ENCODE results near the gene ARPC5L. TPM values are rescaled to one million over a fixed set of nuclear protein-coding genes. Genes with fewer than 3 reads are reported as not detected.
A peak's percentile ranks its signal among the peaks of the same experiment; 100 is the strongest.
"Not testable (repeated sequence)": the region's sequence is repeated elsewhere in the genome, so short reads cannot be mapped to it uniquely, and the experiment has no call there.

Gene ARPC5L
- total and polyA plus RNA-seq, 2 experiments from 2014 or later = 35.9 to 87.3 TPM

DNA sequence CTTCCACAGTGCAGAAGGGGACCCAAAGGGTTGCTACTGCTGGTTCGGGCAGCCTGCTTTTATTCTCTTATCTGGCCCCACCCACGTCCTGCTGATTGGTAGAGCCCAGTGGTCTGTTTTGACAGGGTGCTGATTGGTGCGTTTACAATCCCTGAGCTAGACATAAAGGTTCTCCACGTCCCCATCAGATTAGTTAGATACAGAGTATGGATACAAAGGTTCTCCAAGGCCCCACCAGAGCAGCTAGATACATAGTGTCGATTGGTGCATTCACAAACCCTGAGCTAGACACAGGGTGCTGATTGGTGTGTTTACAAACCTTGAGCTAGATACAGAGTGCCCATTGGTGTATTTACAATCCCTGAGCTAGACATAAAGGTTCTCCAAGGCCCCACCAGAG, 23.8 kb upstream of the ARPC5L start:
- H3K27me3 Mint-ChIP-seq (ENCODE audit: insufficient read depth, low read depth, poor library complexity); H3K4me1 ChIP-seq (ENCODE audit: insufficient read depth); H3K9me2 ChIP-seq (ENCODE audit: insufficient read depth); H2AFZ ChIP-seq; H3K27ac Mint-ChIP-seq; H3K27me3 ChIP-seq (ENCODE audit: insufficient read depth); H3K4me2 ChIP-seq; H3K27ac ChIP-seq (ENCODE audit: low read depth); H3K36me3 ChIP-seq (ENCODE audit: insufficient read depth); H3K9me3 Mint-ChIP-seq; H4K20me1 ChIP-seq (replicated peaks; ENCODE audit: insufficient read depth); H3F3A ChIP-seq (replicated peaks; ENCODE audit: low read depth); ATAC-seq; H3K79me2 ChIP-seq (replicated peaks; ENCODE audit: insufficient read depth); H3K4me3 ChIP-seq; H3K36me3 Mint-ChIP-seq (ENCODE audit: low read depth); DNase-seq (ENCODE audit: low spot score); H3K4me3 Mint-ChIP-seq: not testable (repeated sequence)
- H3K4me1 Mint-ChIP-seq = peaks cover 13% of the 10 kb centered on the region; the same call in 2 of the 3 replicates

DNA sequence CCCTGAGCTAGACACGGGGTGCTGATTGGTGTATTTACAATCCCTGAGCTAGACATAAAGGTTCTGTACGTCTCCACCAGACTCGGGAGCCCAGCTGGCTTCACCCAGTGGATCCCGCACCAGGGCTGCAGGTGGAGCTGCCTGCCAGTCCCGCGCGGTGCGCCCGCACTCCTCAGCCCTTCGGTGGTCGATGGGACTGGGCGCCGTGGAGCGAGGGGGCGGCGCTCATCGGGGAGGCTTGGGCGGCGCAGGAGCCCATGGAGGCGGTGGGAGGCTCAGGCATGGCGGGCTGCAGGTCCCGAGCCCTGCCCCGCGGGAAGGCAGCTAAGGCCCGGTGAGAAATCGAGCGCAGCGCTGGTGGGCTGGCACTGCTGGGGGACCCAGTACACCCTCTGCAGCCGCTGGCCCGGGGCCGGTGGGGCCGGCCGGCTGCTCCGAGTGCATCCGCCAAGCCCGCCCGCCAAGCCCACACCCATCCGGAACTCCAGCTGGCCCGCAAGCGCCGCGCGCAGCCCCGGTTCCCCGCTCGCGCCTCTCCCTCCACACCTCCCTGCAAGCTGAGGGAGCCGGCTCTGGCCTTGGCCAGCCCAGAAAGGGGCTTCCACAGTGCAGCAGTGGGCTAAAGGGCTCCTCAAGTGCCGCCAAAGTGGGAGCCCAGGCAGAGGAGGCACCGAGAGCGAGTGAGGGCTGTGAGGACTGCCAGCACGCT, 23.2 kb upstream of the ARPC5L start:
- Histone ChIP-seq H2AFZ (peak overlapping the region; percentile 52), H3K4me2 (peak overlapping the region; percentile 66; the same call in 1 of the 2 replicates), H3K4me3 (peak overlapping the region; percentile 44; the same call in 1 of the 2 replicates)
- not testable (repeated sequence) for H3K36me3 Mint-ChIP-seq (ENCODE audit: low read depth); H3K27me3 Mint-ChIP-seq (ENCODE audit: insufficient read depth, low read depth, poor library complexity); H4K20me1 ChIP-seq (replicated peaks; ENCODE audit: insufficient read depth); H3K27ac ChIP-seq (ENCODE audit: low read depth); H3K9me2 ChIP-seq (ENCODE audit: insufficient read depth); H3K27me3 ChIP-seq (ENCODE audit: insufficient read depth); H3K27ac Mint-ChIP-seq; H3K4me3 Mint-ChIP-seq; DNase-seq (ENCODE audit: low spot score); H3F3A ChIP-seq (replicated peaks; ENCODE audit: low read depth); H3K36me3 ChIP-seq (ENCODE audit: insufficient read depth); H3K79me2 ChIP-seq (replicated peaks; ENCODE audit: insufficient read depth); H3K4me1 ChIP-seq (ENCODE audit: insufficient read depth); H3K9me3 Mint-ChIP-seq
- peaks cover 13% of the 10 kb centered on the region; the same call in 2 of the 3 replicates for H3K4me1 Mint-ChIP-seq
- ATAC-seq = peak; percentile 6; the same call in 1 of the 3 replicates

DNA sequence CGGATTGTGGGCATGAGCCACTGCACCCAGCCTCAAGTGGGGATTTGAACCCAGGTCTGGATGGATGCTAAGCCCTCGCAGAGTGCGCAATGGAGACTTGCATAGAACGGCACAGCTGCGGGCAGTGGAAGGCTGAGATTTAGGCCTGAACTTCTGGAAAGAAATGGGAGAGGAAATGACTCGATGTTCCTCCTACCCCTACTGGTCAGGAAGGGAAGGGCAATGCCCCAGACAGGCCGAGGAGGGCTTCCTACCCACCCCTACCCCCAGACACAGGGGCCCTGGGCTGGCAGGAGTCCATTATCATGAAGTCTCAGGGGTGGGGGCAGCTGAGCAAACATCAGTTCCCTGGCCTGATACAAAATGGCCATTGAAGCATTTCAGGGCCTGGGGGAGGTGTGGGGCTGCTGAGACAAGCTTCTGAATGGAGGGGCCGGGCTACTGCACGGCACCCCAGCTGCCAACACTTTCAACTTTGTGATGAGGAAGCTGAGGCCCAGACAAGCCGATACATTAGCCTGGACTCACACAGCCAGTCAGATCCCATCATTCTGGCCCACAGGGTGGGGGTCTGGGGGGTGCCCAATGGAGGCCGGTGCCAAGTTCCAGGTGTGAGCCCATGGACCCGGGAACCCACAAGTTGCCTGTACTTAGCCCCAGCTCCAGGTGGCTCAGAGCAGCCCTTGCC, 22.2 kb upstream of the ARPC5L start:
- ATAC-seq (peak; percentile 93), DNase-seq (ENCODE audit: low spot score) (peak; percentile 89)
- no peaks in the 10 kb centered on the region for H3K36me3 ChIP-seq (ENCODE audit: insufficient read depth)
- no peak overlapping the region for H3K4me2 ChIP-seq
- no peaks in the 10 kb centered on the region for H3K4me1 ChIP-seq (ENCODE audit: insufficient read depth)
- no peak overlapping the region for H3K4me3 ChIP-seq
- H4K20me1 ChIP-seq (replicated peaks; ENCODE audit: insufficient read depth) = no peaks in the 10 kb centered on the region
- H3K9me2 ChIP-seq (ENCODE audit: insufficient read depth) = no peaks in the 10 kb centered on the region
- H2AFZ ChIP-seq = peak overlapping the region; percentile 52
- no peaks in the 10 kb centered on the region for H3K27me3 ChIP-seq (ENCODE audit: insufficient read depth)
- no peaks in the 10 kb centered on the region for H3K9me3 Mint-ChIP-seq
- H3K36me3 Mint-ChIP-seq (ENCODE audit: low read depth) = no peaks in the 10 kb centered on the region
- TF ChIP-seq EZH2phosphoT487 (IDR thresholded peaks at IDR 0.05; ENCODE audit: unreplicated experiment) (no peak), JUNB (IDR thresholded peaks at IDR 0.05; ENCODE audit: unreplicated experiment) (no peak), STAT1 (IDR thresholded peaks at IDR 0.05; ENCODE audit: unreplicated experiment) (no peak)
- TF ChIP-seq, protein P1, sequence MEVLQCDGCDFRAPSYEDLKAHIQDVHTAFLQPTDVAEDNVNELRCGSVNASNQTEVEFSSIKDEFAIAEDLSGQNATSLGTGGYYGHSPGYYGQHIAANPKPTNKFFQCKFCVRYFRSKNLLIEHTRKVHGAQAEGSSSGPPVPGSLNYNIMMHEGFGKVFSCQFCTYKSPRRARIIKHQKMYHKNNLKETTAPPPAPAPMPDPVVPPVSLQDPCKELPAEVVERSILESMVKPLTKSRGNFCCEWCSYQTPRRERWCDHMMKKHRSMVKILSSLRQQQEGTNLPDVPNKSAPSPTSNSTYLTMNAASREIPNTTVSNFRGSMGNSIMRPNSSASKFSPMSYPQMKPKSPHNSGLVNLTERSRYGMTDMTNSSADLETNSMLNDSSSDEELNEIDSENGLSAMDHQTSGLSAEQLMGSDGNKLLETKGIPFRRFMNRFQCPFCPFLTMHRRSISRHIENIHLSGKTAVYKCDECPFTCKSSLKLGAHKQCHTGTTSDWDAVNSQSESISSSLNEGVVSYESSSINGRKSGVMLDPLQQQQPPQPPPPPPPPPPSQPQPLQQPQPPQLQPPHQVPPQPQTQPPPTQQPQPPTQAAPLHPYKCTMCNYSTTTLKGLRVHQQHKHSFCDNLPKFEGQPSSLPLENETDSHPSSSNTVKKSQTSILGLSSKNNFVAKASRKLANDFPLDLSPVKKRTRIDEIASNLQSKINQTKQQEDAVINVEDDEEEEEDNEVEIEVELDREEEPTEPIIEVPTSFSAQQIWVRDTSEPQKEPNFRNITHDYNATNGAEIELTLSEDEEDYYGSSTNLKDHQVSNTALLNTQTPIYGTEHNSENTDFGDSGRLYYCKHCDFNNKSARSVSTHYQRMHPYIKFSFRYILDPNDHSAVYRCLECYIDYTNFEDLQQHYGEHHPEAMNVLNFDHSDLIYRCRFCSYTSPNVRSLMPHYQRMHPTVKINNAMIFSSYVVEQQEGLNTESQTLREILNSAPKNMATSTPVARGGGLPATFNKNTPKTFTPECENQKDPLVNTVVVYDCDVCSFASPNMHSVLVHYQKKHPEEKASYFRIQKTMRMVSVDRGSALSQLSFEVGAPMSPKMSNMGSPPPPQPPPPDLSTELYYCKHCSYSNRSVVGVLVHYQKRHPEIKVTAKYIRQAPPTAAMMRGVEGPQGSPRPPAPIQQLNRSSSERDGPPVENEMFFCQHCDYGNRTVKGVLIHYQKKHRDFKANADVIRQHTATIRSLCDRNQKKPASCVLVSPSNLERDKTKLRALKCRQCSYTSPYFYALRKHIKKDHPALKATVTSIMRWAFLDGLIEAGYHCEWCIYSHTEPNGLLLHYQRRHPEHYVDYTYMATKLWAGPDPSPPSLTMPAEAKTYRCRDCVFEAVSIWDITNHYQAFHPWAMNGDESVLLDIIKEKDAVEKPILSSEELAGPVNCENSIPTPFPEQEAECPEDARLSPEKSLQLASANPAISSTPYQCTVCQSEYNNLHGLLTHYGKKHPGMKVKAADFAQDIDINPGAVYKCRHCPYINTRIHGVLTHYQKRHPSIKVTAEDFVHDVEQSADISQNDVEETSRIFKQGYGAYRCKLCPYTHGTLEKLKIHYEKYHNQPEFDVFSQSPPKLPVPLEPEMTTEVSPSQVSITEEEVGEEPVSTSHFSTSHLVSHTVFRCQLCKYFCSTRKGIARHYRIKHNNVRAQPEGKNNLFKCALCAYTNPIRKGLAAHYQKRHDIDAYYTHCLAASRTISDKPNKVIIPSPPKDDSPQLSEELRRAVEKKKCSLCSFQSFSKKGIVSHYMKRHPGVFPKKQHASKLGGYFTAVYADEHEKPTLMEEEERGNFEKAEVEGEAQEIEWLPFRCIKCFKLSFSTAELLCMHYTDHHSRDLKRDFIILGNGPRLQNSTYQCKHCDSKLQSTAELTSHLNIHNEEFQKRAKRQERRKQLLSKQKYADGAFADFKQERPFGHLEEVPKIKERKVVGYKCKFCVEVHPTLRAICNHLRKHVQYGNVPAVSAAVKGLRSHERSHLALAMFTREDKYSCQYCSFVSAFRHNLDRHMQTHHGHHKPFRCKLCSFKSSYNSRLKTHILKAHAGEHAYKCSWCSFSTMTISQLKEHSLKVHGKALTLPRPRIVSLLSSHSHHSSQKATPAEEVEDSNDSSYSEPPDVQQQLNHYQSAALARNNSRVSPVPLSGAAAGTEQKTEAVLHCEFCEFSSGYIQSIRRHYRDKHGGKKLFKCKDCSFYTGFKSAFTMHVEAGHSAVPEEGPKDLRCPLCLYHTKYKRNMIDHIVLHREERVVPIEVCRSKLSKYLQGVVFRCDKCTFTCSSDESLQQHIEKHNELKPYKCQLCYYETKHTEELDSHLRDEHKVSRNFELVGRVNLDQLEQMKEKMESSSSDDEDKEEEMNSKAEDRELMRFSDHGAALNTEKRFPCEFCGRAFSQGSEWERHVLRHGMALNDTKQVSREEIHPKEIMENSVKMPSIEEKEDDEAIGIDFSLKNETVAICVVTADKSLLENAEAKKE (CRISPR knock-in tag; IDR thresholded peaks at IDR 0.05) = no peak
- TF ChIP-seq, protein P2, sequence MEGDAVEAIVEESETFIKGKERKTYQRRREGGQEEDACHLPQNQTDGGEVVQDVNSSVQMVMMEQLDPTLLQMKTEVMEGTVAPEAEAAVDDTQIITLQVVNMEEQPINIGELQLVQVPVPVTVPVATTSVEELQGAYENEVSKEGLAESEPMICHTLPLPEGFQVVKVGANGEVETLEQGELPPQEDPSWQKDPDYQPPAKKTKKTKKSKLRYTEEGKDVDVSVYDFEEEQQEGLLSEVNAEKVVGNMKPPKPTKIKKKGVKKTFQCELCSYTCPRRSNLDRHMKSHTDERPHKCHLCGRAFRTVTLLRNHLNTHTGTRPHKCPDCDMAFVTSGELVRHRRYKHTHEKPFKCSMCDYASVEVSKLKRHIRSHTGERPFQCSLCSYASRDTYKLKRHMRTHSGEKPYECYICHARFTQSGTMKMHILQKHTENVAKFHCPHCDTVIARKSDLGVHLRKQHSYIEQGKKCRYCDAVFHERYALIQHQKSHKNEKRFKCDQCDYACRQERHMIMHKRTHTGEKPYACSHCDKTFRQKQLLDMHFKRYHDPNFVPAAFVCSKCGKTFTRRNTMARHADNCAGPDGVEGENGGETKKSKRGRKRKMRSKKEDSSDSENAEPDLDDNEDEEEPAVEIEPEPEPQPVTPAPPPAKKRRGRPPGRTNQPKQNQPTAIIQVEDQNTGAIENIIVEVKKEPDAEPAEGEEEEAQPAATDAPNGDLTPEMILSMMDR (conservative IDR thresholded peaks at IDR 0.05; ENCODE audit: low read depth in 2 of 2) = peak; percentile 66 to 67
- peak overlapping the region; percentile 67; the same call in 1 of the 2 replicates for H3K27ac Mint-ChIP-seq
- no peaks in the 10 kb centered on the region for H3K79me2 ChIP-seq (replicated peaks; ENCODE audit: insufficient read depth)
- H3K27me3 Mint-ChIP-seq (ENCODE audit: insufficient read depth, low read depth, poor library complexity) = peaks cover 2% of the 10 kb centered on the region
- peaks cover 13% of the 10 kb centered on the region; the same call in 2 of the 3 replicates for H3K4me1 Mint-ChIP-seq
- H3K27ac ChIP-seq (ENCODE audit: low read depth) = no peak overlapping the region
- peaks cover 5% of the 10 kb centered on the region; the same call in 1 of the 2 replicates for H3F3A ChIP-seq (replicated peaks; ENCODE audit: low read depth)
- no peak overlapping the region for H3K4me3 Mint-ChIP-seq

All from GM23338 (cell line).